MM.1S (cell line): ENCODE measurements around the gene PRELID2.

Experiments used
- CTCF ChIP-seq: fragments of 300-600 bp; sonication (generic); IDR thresholded peaks from 2 replicates; pipeline ENCODE4 v1.5.1; 2016; ENCODE audit warnings: antibody characterized with exemption, low read length, mixed read lengths
- EZH2 ChIP-seq: fragments of 300-600 bp; sonication (generic); optimal IDR thresholded peaks from 2 replicates; pipeline ENCODE3; 2017; ENCODE audit warnings: low read depth, mild to moderate bottlenecking, antibody characterized with exemption, low read length, mixed read lengths
- EZH2phosphoT487 ChIP-seq: fragments of 300-600 bp; sonication (generic); IDR thresholded peaks from 2 replicates; pipeline ENCODE4 v1.6.1; 2018; ENCODE audit warnings: antibody characterized with exemption, low read length

- TF ChIP-seq CTCF (no peak), EZH2 (no peak), EZH2phosphoT487 (no peak)
These were observed 21.2 kb upstream of the PRELID2 start for GRCh38 chr5:145856285-145856818.
